Endometrium (tissue), 2 donors: ENCODE data around the gene PPP1R9A.
A peak's percentile ranks its signal among the peaks of the same experiment; 100 is the strongest.

Experiments used
- FAIRE-seq: peaks from 2 replicates; lab custom pipeline; 2012; peaks lifted over from hg19 to GRCh38; lab: Jason Lieb, UNC
- donor health status: control.
- donor health status: control.

PPP1R9A gene

GRCh38 chr7:95097851-95098250, 190.5 kb downstream of the PPP1R9A start:
- FAIRE-seq = no peak

GRCh38 chr7:95099106-95099505, 191.7 kb downstream of the PPP1R9A start:
- FAIRE-seq = no peak

GRCh38 chr7:95101422-95101821, 194.0 kb downstream of the PPP1R9A start:
- no peak for FAIRE-seq

GRCh38 chr7:95102662-95103061, 195.3 kb downstream of the PPP1R9A start:
- FAIRE-seq = no peak

GRCh38 chr7:95104739-95105138, 197.3 kb downstream of the PPP1R9A start:
- no peak for FAIRE-seq

GRCh38 chr7:95105627-95106026, 198.2 kb downstream of the PPP1R9A start:
- FAIRE-seq = no peak

GRCh38 chr7:95106401-95106800, 199.0 kb downstream of the PPP1R9A start:
- FAIRE-seq = no peak

GRCh38 chr7:95110707-95111106, 203.3 kb downstream of the PPP1R9A start:
- no peak for FAIRE-seq

GRCh38 chr7:95113590-95113989, 206.2 kb downstream of the PPP1R9A start:
- no peak for FAIRE-seq

GRCh38 chr7:95126053-95126709, 218.8 kb downstream of the PPP1R9A start:
- FAIRE-seq = no peak

GRCh38 chr7:95132500-95132899, 225.1 kb downstream of the PPP1R9A start:
- FAIRE-seq = no peak

- no peak for FAIRE-seq
These were observed 232.5 kb downstream of the PPP1R9A start for GRCh38 chr7:95139922-95140321.

GRCh38 chr7:95141755-95142154, 234.4 kb downstream of the PPP1R9A start:
- FAIRE-seq = no peak

GRCh38 chr7:95144256-95144655, 236.9 kb downstream of the PPP1R9A start:
- no peak for FAIRE-seq

- FAIRE-seq = no peak
These were observed 248.6 kb downstream of the PPP1R9A start for GRCh38 chr7:95155965-95156364.

GRCh38 chr7:95157381-95157780, 250.0 kb downstream of the PPP1R9A start:
- FAIRE-seq = no peak

- FAIRE-seq = no peak
These were observed 262.3 kb downstream of the PPP1R9A start for GRCh38 chr7:95169678-95170077.

- FAIRE-seq = no peak
These were observed 265.0 kb downstream of the PPP1R9A start for GRCh38 chr7:95172420-95172819.

GRCh38 chr7:95190515-95190914, 283.1 kb downstream of the PPP1R9A start:
- no peak for FAIRE-seq

GRCh38 chr7:95191795-95192194, 284.4 kb downstream of the PPP1R9A start:
- no peak for FAIRE-seq

- no peak for FAIRE-seq
These were observed 291.5 kb downstream of the PPP1R9A start for GRCh38 chr7:95198863-95199262.

GRCh38 chr7:95199779-95200558, 292.6 kb downstream of the PPP1R9A start:
- peak; percentile 74 for FAIRE-seq

GRCh38 chr7:95200741-95201140, 293.3 kb downstream of the PPP1R9A start:
- no peak for FAIRE-seq

GRCh38 chr7:95201727-95202126, 294.3 kb downstream of the PPP1R9A start:
- no peak for FAIRE-seq
